Activated naive CD4-positive, alpha-beta T cell treated with anti-CD3 and anti-CD28 coated beads, Interleukin-2, amount 50 U/mL, for 16 hours (primary cell): ENCODE data around the gene IGF1R.

Source experiments
- DNase-seq: peaks from one replicate; pipeline ENCODE4 v3.0.0-alpha.2; 2020

The IGF1R gene

GRCh38 chr15:98753726-98754656 lies 105.7 kb downstream of the IGF1R start:
- no peak for DNase-seq

- no peak for DNase-seq
Measured at GRCh38 chr15:98754657-98755022, 106.3 kb downstream of the IGF1R start.

GRCh38 chr15:98755138-98755537 lies 106.8 kb downstream of the IGF1R start:
- DNase-seq: no peak

GRCh38 chr15:98755781-98756180 lies 107.4 kb downstream of the IGF1R start:
- DNase-seq: no peak

- DNase-seq: no peak
Measured at GRCh38 chr15:98758224-98758623, 109.9 kb downstream of the IGF1R start.

- no peak for DNase-seq
Measured at GRCh38 chr15:98759277-98759676, 110.9 kb downstream of the IGF1R start.

- no peak for DNase-seq
Measured at GRCh38 chr15:98760112-98760826, 111.9 kb downstream of the IGF1R start.

- DNase-seq: no peak
Measured at GRCh38 chr15:98760975-98761374, 112.6 kb downstream of the IGF1R start.

GRCh38 chr15:98763179-98763578 lies 114.8 kb downstream of the IGF1R start:
- DNase-seq: no peak

- no peak for DNase-seq
Measured at GRCh38 chr15:98764291-98764690, 116.0 kb downstream of the IGF1R start.

GRCh38 chr15:98765610-98766009 lies 117.3 kb downstream of the IGF1R start:
- DNase-seq: no peak

- DNase-seq: no peak
Measured at GRCh38 chr15:98767692-98768091, 119.4 kb downstream of the IGF1R start.

GRCh38 chr15:98769867-98770266 lies 121.5 kb downstream of the IGF1R start:
- DNase-seq: no peak

- DNase-seq: no peak
Measured at GRCh38 chr15:98770984-98771383, 122.6 kb downstream of the IGF1R start.

GRCh38 chr15:98771541-98771940 lies 123.2 kb downstream of the IGF1R start:
- DNase-seq: no peak

GRCh38 chr15:98772895-98773294 lies 124.6 kb downstream of the IGF1R start:
- DNase-seq: no peak

- DNase-seq: no peak
Measured at GRCh38 chr15:98773616-98774015, 125.3 kb downstream of the IGF1R start.

GRCh38 chr15:98774756-98775497 lies 126.6 kb downstream of the IGF1R start:
- no peak for DNase-seq

GRCh38 chr15:98775498-98776230 lies 127.3 kb downstream of the IGF1R start:
- DNase-seq: no peak

- no peak for DNase-seq
Measured at GRCh38 chr15:98776607-98777281, 128.4 kb downstream of the IGF1R start.

- no peak for DNase-seq
Measured at GRCh38 chr15:98777426-98777825, 129.1 kb downstream of the IGF1R start.
